Fibroblast of skin of right quadriceps (primary cell): Measurements from ENCODE around the gene TEP1.
A peak's percentile ranks its signal among the peaks of the same experiment; 100 is the strongest.
"Not testable (repeated sequence)": the region's sequence is repeated elsewhere in the genome, so short reads cannot be mapped to it uniquely, and the experiment has no call there.

Experiments
- DNase-seq: peaks from one replicate; pipeline ENCODE4 v3.0.0-alpha.2; 2013

The TEP1 gene

GRCh38 chr14:20384886-20385285 is 28.4 kb downstream of the TEP1 start:
- no peak for DNase-seq

GRCh38 chr14:20384321-20384720 is 29.0 kb downstream of the TEP1 start:
- DNase-seq = no peak

GRCh38 chr14:20383636-20384035 is 29.7 kb downstream of the TEP1 start:
- DNase-seq = no peak

GRCh38 chr14:20383032-20383431 is 30.3 kb downstream of the TEP1 start:
- no peak for DNase-seq

GRCh38 chr14:20382526-20382925 is 30.8 kb downstream of the TEP1 start:
- DNase-seq = no peak

GRCh38 chr14:20381341-20381740 is 32.0 kb downstream of the TEP1 start:
- no peak for DNase-seq

GRCh38 chr14:20380681-20381080 is 32.6 kb downstream of the TEP1 start:
- no peak for DNase-seq

- DNase-seq = no peak
Measured at GRCh38 chr14:20379743-20380142, 33.6 kb downstream of the TEP1 start.

- no peak for DNase-seq
Measured at GRCh38 chr14:20377171-20377570, 36.1 kb downstream of the TEP1 start.

- no peak for DNase-seq
Measured at GRCh38 chr14:20376071-20376588, 37.2 kb downstream of the TEP1 start.

GRCh38 chr14:20375471-20375870 is 37.8 kb downstream of the TEP1 start:
- no peak for DNase-seq

- no peak for DNase-seq
Measured at GRCh38 chr14:20372796-20373195, 40.5 kb downstream of the TEP1 start.

GRCh38 chr14:20365928-20366327 is 47.4 kb downstream of the TEP1 start:
- DNase-seq = no peak

GRCh38 chr14:20358474-20358873 is 54.8 kb downstream of the TEP1 start:
- DNase-seq = not testable (repeated sequence)

GRCh38 chr14:20356422-20356821 is 56.9 kb downstream of the TEP1 start:
- no peak for DNase-seq

GRCh38 chr14:20350860-20351259 is 62.4 kb downstream of the TEP1 start:
- no peak for DNase-seq

- no peak for DNase-seq
Measured at GRCh38 chr14:20350282-20350681, 63.0 kb downstream of the TEP1 start.

- DNase-seq = no peak
Measured at GRCh38 chr14:20347747-20348146, 65.6 kb downstream of the TEP1 start.

- no peak for DNase-seq
Measured at GRCh38 chr14:20346713-20347112, 66.6 kb downstream of the TEP1 start.

- no peak for DNase-seq
Measured at GRCh38 chr14:20345366-20345765, 67.9 kb downstream of the TEP1 start.

- DNase-seq = no peak
Measured at GRCh38 chr14:20343862-20344220, 69.5 kb downstream of the TEP1 start.

- DNase-seq = peak; percentile 100
Measured at GRCh38 chr14:20343092-20343861, 70.0 kb downstream of the TEP1 start, which contains the start of gene PARP2. Gene PARP2, plus strand, starts transcription at chr14:20343635. Its CDS starts 7 bp downstream, at chr14:20343642.

GRCh38 chr14:20341646-20342045 is 71.7 kb downstream of the TEP1 start:
- DNase-seq = no peak

- not testable (repeated sequence) for DNase-seq
Measured at GRCh38 chr14:20341032-20341431, 72.3 kb downstream of the TEP1 start.

- DNase-seq = no peak
Measured at GRCh38 chr14:20334017-20334416, 79.3 kb downstream of the TEP1 start.
